NOMO-1 treated with dmso at 0.1 percent for 144 hours (cell line): Measurements from ENCODE around the gene FKBP1C.

Experiments
- DNase-seq: peaks from one replicate; lab custom pipeline; 2025; ENCODE audit not compliant: unreplicated experiment; lab: John Stamatoyannopoulos, UW

The FKBP1C gene

GRCh38 chr6:63261820-63262219, 50.6 kb downstream of the FKBP1C start:
- DNase-seq, result no peak
